Activated naive CD4-positive, alpha-beta T cell treated with anti-CD3 and anti-CD28 coated beads, Interleukin-2, amount 10 ng/mL, durations not matched to agents 7 days and 5 days (primary cell): ENCODE results near the gene SPRED2.

Experiments used
- CTCF ChIA-PET: fragments of 350-600 bp; sonication (Branson Sonifier 250); formaldehyde crosslinking; loops from one replicate; lab custom pipeline; 2021; ENCODE audit warnings: antibody characterized with exemption; lab: Charles Lee
- DNase-seq: peaks from one replicate; pipeline ENCODE4 v3.0.0-alpha.2; 2020
- H3K27ac Mint-ChIP-seq: one replicate; pipeline ENCODE4 v1.8.0; 2021; ENCODE audit warnings: mild to moderate bottlenecking, moderate library complexity, mixed read lengths
- H3K27me3 Mint-ChIP-seq: one replicate; pipeline ENCODE4 v1.8.0; 2021; ENCODE audit warnings: mild to moderate bottlenecking, mixed read lengths
- H3K36me3 Mint-ChIP-seq: one replicate; pipeline ENCODE4 v1.8.0; 2021; ENCODE audit warnings: mixed read lengths
- H3K4me1 Mint-ChIP-seq: one replicate; pipeline ENCODE4 v1.8.0; 2021; ENCODE audit warnings: mixed read lengths
- H3K4me3 Mint-ChIP-seq: one replicate; pipeline ENCODE4 v1.8.0; 2021; ENCODE audit warnings: mild to moderate bottlenecking, moderate library complexity, mixed read lengths
- H3K9me3 Mint-ChIP-seq: one replicate; pipeline ENCODE4 v1.8.0; 2021; ENCODE audit warnings: mixed read lengths

SPRED2 gene

GRCh38 chr2:65273344-65273743 is 159.1 kb downstream of the SPRED2 start:
- peaks cover 9% of the 10 kb centered on the region for H3K4me1 Mint-ChIP-seq
- no peak overlapping the region for H3K4me3 Mint-ChIP-seq
- no peak for DNase-seq
- H3K9me3 Mint-ChIP-seq = no peaks in the 10 kb centered on the region
- H3K27me3 Mint-ChIP-seq = no peaks in the 10 kb centered on the region
- H3K36me3 Mint-ChIP-seq = peaks cover 49% of the 10 kb centered on the region
- CTCF ChIA-PET = interaction anchor here (1.4 kb wide), 1 partner anchor 8 kb away, joined by 3 read pairs; no protein-coding TSS in a partner anchor
- no peak overlapping the region for H3K27ac Mint-ChIP-seq

- no peak for DNase-seq
- Mint-ChIP-seq H3K4me1 (peaks cover 5% of the 10 kb centered on the region), H3K9me3 (no peaks in the 10 kb centered on the region), H3K27ac (no peak overlapping the region), H3K4me3 (no peak overlapping the region), H3K27me3 (no peaks in the 10 kb centered on the region), H3K36me3 (peaks cover 63% of the 10 kb centered on the region)
- CTCF ChIA-PET = no interaction called here
Measured at GRCh38 chr2:65268957-65269356, 163.4 kb downstream of the SPRED2 start.

- no peaks in the 10 kb centered on the region for H3K27me3 Mint-ChIP-seq
- peaks cover 5% of the 10 kb centered on the region for H3K4me1 Mint-ChIP-seq
- H3K9me3 Mint-ChIP-seq = no peaks in the 10 kb centered on the region
- CTCF ChIA-PET = interaction anchor here (0.7 kb wide), 1 partner anchor 161 kb away, joined by 3 read pairs; no protein-coding TSS in a partner anchor
- H3K27ac Mint-ChIP-seq = no peak overlapping the region
- no peak overlapping the region for H3K4me3 Mint-ChIP-seq
- peaks cover 54% of the 10 kb centered on the region for H3K36me3 Mint-ChIP-seq
- DNase-seq = no peak
Measured at GRCh38 chr2:65267008-65267407, 165.4 kb downstream of the SPRED2 start.

- Mint-ChIP-seq H3K27me3 (no peaks in the 10 kb centered on the region), H3K4me1 (peaks cover 5% of the 10 kb centered on the region), H3K27ac (no peak overlapping the region), H3K36me3 (peaks cover 55% of the 10 kb centered on the region), H3K9me3 (no peaks in the 10 kb centered on the region), H3K4me3 (no peak overlapping the region)
- CTCF ChIA-PET = interaction anchor here (1.0 to 2.3 kb wide), 8 partner anchors 8 to 308 kb away, joined by 3 to 10 read pairs (median 4); no protein-coding TSS in a partner anchor
- no peak for DNase-seq
Measured at GRCh38 chr2:65265671-65266045, 166.7 kb downstream of the SPRED2 start.

GRCh38 chr2:65264821-65265670 is 167.4 kb downstream of the SPRED2 start:
- Mint-ChIP-seq H3K4me3 (no peak overlapping the region), H3K27me3 (no peaks in the 10 kb centered on the region), H3K4me1 (peaks cover 5% of the 10 kb centered on the region), H3K36me3 (peaks cover 50% of the 10 kb centered on the region), H3K27ac (no peak overlapping the region), H3K9me3 (no peaks in the 10 kb centered on the region)
- DNase-seq = peak; percentile 27
- CTCF ChIA-PET = interaction anchor here (0.8 to 2.3 kb wide), 11 partner anchors 9 to 309 kb away, joined by 3 to 10 read pairs (median 3); no protein-coding TSS in a partner anchor

GRCh38 chr2:65263986-65264385 is 168.4 kb downstream of the SPRED2 start:
- H3K36me3 Mint-ChIP-seq = peaks cover 46% of the 10 kb centered on the region
- H3K27me3 Mint-ChIP-seq = no peaks in the 10 kb centered on the region
- peaks cover 5% of the 10 kb centered on the region for H3K4me1 Mint-ChIP-seq
- H3K9me3 Mint-ChIP-seq = no peaks in the 10 kb centered on the region
- DNase-seq = no peak
- H3K4me3 Mint-ChIP-seq = no peak overlapping the region
- CTCF ChIA-PET = interaction anchor here (0.8 to 2.3 kb wide), 4 partner anchors 44 to 310 kb away, joined by 3 to 10 read pairs (median 4); no protein-coding TSS in a partner anchor
- H3K27ac Mint-ChIP-seq = no peak overlapping the region

- CTCF ChIA-PET = interaction anchor here (0.7 to 2.3 kb wide), 4 partner anchors 284 to 311 kb away, joined by 3 to 10 read pairs (median 4); no protein-coding TSS in a partner anchor
- no peaks in the 10 kb centered on the region for H3K9me3 Mint-ChIP-seq
- H3K27ac Mint-ChIP-seq = no peak overlapping the region
- H3K4me1 Mint-ChIP-seq = peaks cover 5% of the 10 kb centered on the region
- no peak overlapping the region for H3K4me3 Mint-ChIP-seq
- H3K36me3 Mint-ChIP-seq = peaks cover 39% of the 10 kb centered on the region
- H3K27me3 Mint-ChIP-seq = no peaks in the 10 kb centered on the region
- no peak for DNase-seq
Measured at GRCh38 chr2:65263262-65263661, 169.1 kb downstream of the SPRED2 start.

GRCh38 chr2:65261676-65262075 is 170.7 kb downstream of the SPRED2 start:
- CTCF ChIA-PET = interaction anchor here (1.1 kb wide), 1 partner anchor 10 kb away, joined by 3 read pairs; no protein-coding TSS in a partner anchor
- Mint-ChIP-seq H3K36me3 (peaks cover 40% of the 10 kb centered on the region), H3K27ac (no peak overlapping the region), H3K4me1 (peaks cover 5% of the 10 kb centered on the region), H3K9me3 (no peaks in the 10 kb centered on the region), H3K27me3 (no peaks in the 10 kb centered on the region), H3K4me3 (no peak overlapping the region)
- DNase-seq = no peak
